Astrocyte (in vitro differentiated cells and primary cell): ENCODE data around the gene RNF123. TPM values are rescaled to one million over a fixed set of nuclear protein-coding genes. Genes with fewer than 3 reads are reported as not detected.

Experiments
- DNase-seq: peaks from one replicate; pipeline ENCODE4 v3.0.0-alpha.2; 2010; ENCODE audit warnings: low read depth
- FAIRE-seq: peaks from 2 replicates; lab custom pipeline; 2011; peaks lifted over from hg19 to GRCh38; lab: Jason Lieb, UNC
- H2AFZ ChIP-seq: 2 replicates; pipeline ENCODE4 v1.6.0; 2012; ENCODE audit warnings: low read depth, low read length, inconsistent platforms
- H3K27ac ChIP-seq: 2 replicates; pipeline ENCODE4 v1.5.1; 2011; ENCODE audit warnings: low read depth, low read length, inconsistent platforms
- H3K27me3 ChIP-seq: 2 replicates; pipeline ENCODE4 v1.6.0; 2011; ENCODE audit warnings: low read length, inconsistent platforms; ENCODE audit not compliant: insufficient read depth
- H3K36me3 ChIP-seq: 2 replicates; pipeline ENCODE4 v1.5.1; 2011; ENCODE audit warnings: low read length, inconsistent platforms; ENCODE audit not compliant: insufficient read depth
- H3K4me1 ChIP-seq: 2 replicates; pipeline ENCODE4 v1.5.1; 2011; ENCODE audit warnings: low read length, inconsistent platforms; ENCODE audit not compliant: insufficient read depth
- H3K4me2 ChIP-seq: 2 replicates; pipeline ENCODE4 v1.6.0; 2012; ENCODE audit warnings: low read length, inconsistent platforms
- H3K4me3 ChIP-seq: 2 replicates; pipeline ENCODE4 v1.5.1; 2011; ENCODE audit warnings: low read depth, mild to moderate bottlenecking, low read length, inconsistent platforms; ENCODE audit not compliant: insufficient read depth
- H3K79me2 ChIP-seq: 2 replicates; pipeline ENCODE4 v1.6.0; 2012; ENCODE audit warnings: mild to moderate bottlenecking, low read length, inconsistent platforms; ENCODE audit not compliant: insufficient read depth
- H3K9ac ChIP-seq: 2 replicates; pipeline ENCODE4 v1.6.0; 2012; ENCODE audit warnings: mild to moderate bottlenecking, low read length, inconsistent platforms
- H3K9me3 ChIP-seq: 2 replicates; pipeline ENCODE4 v1.5.1; 2012; ENCODE audit warnings: low read depth, mild to moderate bottlenecking, low read length, inconsistent platforms; ENCODE audit not compliant: insufficient read depth
- H4K20me1 ChIP-seq: 2 replicates; pipeline ENCODE4 v1.6.0; 2012; ENCODE audit warnings: low read length, inconsistent platforms; ENCODE audit not compliant: insufficient read depth
- H3K27ac Mint-ChIP-seq: one replicate; pipeline ENCODE4 v1.8.0; 2021; ENCODE audit warnings: mild to moderate bottlenecking, mixed read lengths; ENCODE audit not compliant: unreplicated experiment
- H3K27me3 Mint-ChIP-seq: one replicate; pipeline ENCODE4 v1.8.0; 2021; ENCODE audit warnings: low read depth, mixed read lengths; ENCODE audit not compliant: unreplicated experiment
- H3K36me3 Mint-ChIP-seq: one replicate; pipeline ENCODE4 v1.8.0; 2021; ENCODE audit warnings: low read depth, mixed read lengths; ENCODE audit not compliant: unreplicated experiment
- H3K4me1 Mint-ChIP-seq: one replicate; pipeline ENCODE4 v1.8.0; 2021; ENCODE audit warnings: low read depth, mixed read lengths; ENCODE audit not compliant: unreplicated experiment
- H3K4me3 Mint-ChIP-seq: one replicate; pipeline ENCODE4 v1.8.0; 2021; ENCODE audit warnings: mild to moderate bottlenecking, moderate library complexity, mixed read lengths; ENCODE audit not compliant: unreplicated experiment
- H3K9me3 Mint-ChIP-seq: one replicate; pipeline ENCODE4 v1.8.0; 2021; ENCODE audit warnings: mild to moderate bottlenecking, mixed read lengths; ENCODE audit not compliant: unreplicated experiment
- EZH2 ChIP-seq: IDR thresholded peaks from 2 replicates; pipeline ENCODE4 v1.6.1; 2012; ENCODE audit warnings: mild to moderate bottlenecking, low read length, inconsistent platforms; ENCODE audit not compliant: insufficient read depth
- total RNA-seq: library from RNA; stranded (reverse); gene quantifications from 2 replicates; pipeline ENCODE4 v1.2.1, GENCODE V29; 2021
- TF ChIP-seq, protein P1 (sequence below): IDR thresholded peaks from 2 replicates; pipeline ENCODE4 v1.5.1; 2011; ENCODE audit warnings: low read depth, mild to moderate bottlenecking, inconsistent platforms, low read length, moderate library complexity; ENCODE audit not compliant: insufficient read depth

The RNF123 gene
- total RNA-seq, 1 donor from 2014 or later = 40.9 TPM

DNA sequence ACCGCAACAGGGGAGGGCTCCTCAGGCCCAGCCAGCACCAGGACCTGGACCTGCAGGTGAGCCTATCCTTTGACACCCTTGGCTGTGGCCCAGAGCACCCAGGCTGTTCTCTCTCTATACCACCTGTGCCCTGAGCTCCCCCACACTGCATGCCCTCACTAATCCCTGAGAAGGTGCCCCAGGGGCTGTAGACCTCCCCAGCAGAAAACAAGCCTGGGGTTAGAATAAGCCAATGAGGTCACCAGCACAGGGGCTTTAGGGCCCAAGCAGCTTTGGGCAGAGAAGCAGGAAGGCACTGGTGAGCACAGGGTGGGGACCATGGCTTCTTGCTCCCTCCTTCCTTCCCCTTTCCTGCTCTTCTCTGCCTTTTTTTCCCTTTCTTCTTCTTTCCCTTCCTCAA, 25.5 kb upstream of the RNF123 start:
- Histone ChIP-seq H2AFZ (no peak overlapping the region), H3K4me1 (peaks cover 7% of the 10 kb centered on the region), H3K4me3 (no peak overlapping the region), H3K4me2 (no peak overlapping the region), H4K20me1 (no peaks in the 10 kb centered on the region), H3K9me3 (no peaks in the 10 kb centered on the region), H3K27ac (no peak overlapping the region), H3K79me2 (no peaks in the 10 kb centered on the region), H3K27me3 (no peaks in the 10 kb centered on the region), H3K36me3 (no peaks in the 10 kb centered on the region), H3K9ac (no peak overlapping the region)
- Mint-ChIP-seq H3K27me3 (peaks cover 11% of the 10 kb centered on the region), H3K4me1 (peaks cover 11% of the 10 kb centered on the region), H3K4me3 (no peak overlapping the region), H3K9me3 (no peaks in the 10 kb centered on the region), H3K27ac (no peak overlapping the region), H3K36me3 (peaks cover 2% of the 10 kb centered on the region)
- no peak for DNase-seq
- no peak for TF ChIP-seq EZH2
- TF ChIP-seq, protein P1, sequence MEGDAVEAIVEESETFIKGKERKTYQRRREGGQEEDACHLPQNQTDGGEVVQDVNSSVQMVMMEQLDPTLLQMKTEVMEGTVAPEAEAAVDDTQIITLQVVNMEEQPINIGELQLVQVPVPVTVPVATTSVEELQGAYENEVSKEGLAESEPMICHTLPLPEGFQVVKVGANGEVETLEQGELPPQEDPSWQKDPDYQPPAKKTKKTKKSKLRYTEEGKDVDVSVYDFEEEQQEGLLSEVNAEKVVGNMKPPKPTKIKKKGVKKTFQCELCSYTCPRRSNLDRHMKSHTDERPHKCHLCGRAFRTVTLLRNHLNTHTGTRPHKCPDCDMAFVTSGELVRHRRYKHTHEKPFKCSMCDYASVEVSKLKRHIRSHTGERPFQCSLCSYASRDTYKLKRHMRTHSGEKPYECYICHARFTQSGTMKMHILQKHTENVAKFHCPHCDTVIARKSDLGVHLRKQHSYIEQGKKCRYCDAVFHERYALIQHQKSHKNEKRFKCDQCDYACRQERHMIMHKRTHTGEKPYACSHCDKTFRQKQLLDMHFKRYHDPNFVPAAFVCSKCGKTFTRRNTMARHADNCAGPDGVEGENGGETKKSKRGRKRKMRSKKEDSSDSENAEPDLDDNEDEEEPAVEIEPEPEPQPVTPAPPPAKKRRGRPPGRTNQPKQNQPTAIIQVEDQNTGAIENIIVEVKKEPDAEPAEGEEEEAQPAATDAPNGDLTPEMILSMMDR = no peak
- no peak for FAIRE-seq

DNA sequence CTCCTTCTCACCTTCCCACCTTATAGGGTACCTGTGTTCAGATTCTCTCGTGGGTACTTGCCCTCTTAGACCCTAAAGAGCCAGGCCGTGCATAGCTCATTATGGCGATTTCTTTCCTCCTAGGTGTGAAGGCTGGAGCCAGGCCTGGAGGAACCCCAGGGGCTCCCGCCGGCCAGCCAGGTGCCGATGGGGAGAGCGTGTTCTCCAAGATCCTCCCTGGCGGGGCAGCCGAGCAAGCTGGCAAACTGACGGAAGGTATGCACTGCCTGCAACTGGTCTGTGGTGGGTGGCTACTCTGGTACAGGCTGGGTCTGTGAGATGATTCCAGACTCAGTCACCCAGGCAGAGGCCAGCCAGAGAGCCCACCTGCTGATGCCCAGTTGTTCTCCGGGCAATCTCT, 25.1 kb upstream of the RNF123 start:
- Histone ChIP-seq H3K4me2 (no peak overlapping the region), H3K9ac (no peak overlapping the region), H3K36me3 (no peaks in the 10 kb centered on the region), H3K79me2 (no peaks in the 10 kb centered on the region), H3K4me1 (peaks cover 12% of the 10 kb centered on the region), H3K4me3 (no peak overlapping the region), H3K9me3 (no peaks in the 10 kb centered on the region), H2AFZ (no peak overlapping the region), H3K27ac (no peak overlapping the region), H3K27me3 (no peaks in the 10 kb centered on the region), H4K20me1 (no peaks in the 10 kb centered on the region)
- H3K4me3 Mint-ChIP-seq = no peak overlapping the region
- TF ChIP-seq, protein P1 = no peak
- no peak for TF ChIP-seq EZH2
- no peak for FAIRE-seq
- peaks cover 2% of the 10 kb centered on the region for H3K36me3 Mint-ChIP-seq
- H3K9me3 Mint-ChIP-seq = no peaks in the 10 kb centered on the region
- H3K27me3 Mint-ChIP-seq = peaks cover 8% of the 10 kb centered on the region
- H3K27ac Mint-ChIP-seq = no peak overlapping the region
- DNase-seq = no peak
- peaks cover 16% of the 10 kb centered on the region for H3K4me1 Mint-ChIP-seq

DNA sequence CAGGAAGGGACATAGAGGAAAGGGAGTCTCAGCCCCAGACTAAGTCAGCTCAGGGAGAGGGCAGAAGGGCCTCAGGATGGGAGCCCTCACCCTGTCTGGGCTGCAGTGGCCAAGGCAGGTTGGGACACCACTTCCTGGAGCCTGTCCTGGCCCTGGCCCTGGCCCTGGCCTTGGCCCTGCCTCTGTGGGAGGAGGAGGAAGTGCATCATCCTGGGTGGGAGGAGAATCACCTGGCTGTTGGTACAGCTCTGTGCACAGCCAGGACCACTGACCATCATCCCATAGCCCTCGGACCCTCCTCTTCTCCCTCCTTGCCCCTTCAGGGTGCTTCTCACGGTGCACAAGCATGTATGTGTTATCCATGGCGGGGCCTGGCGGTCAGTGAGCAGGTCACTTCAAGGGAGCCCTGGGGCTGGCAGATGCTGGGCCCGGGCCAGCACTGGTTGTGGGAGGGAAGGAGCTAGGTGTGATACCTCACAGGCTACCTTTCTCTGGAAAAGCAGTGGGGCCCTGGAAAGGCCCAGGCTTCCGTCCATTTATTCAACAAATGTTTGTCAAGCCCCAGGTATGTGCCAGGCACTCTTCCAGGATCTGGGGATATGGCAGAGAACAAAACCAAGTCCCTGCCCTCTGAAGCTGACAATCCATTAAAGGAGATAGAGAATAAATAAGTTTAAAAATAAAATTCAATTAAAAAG, 23.4 kb upstream of the RNF123 start:
- TF ChIP-seq EZH2 = no peak
- TF ChIP-seq, protein P1 = no peak
- H3K4me1 Mint-ChIP-seq = peaks cover 16% of the 10 kb centered on the region
- no peaks in the 10 kb centered on the region for H3K79me2 ChIP-seq
- peaks cover 2% of the 10 kb centered on the region for H3K36me3 Mint-ChIP-seq
- no peaks in the 10 kb centered on the region for H3K9me3 Mint-ChIP-seq
- H3K36me3 ChIP-seq = no peaks in the 10 kb centered on the region
- DNase-seq = no peak
- no peak overlapping the region for H3K27ac ChIP-seq
- no peak overlapping the region for H3K4me2 ChIP-seq
- no peak overlapping the region for H3K4me3 Mint-ChIP-seq
- H3K4me1 ChIP-seq = peaks cover 12% of the 10 kb centered on the region
- H3K4me3 ChIP-seq = no peak overlapping the region
- no peaks in the 10 kb centered on the region for H3K27me3 ChIP-seq
- H2AFZ ChIP-seq = no peak overlapping the region
- H4K20me1 ChIP-seq = no peaks in the 10 kb centered on the region
- H3K9ac ChIP-seq = no peak overlapping the region
- H3K27me3 Mint-ChIP-seq = peaks cover 8% of the 10 kb centered on the region
- no peak for FAIRE-seq
- H3K27ac Mint-ChIP-seq = no peak overlapping the region
- no peaks in the 10 kb centered on the region for H3K9me3 ChIP-seq
